Measurements from ENCODE around the gene MAB21L4.

GRCh38 chr2:240868286-240869108, 27.5 kb downstream of the MAB21L4 start, which contains the start of gene AGXT:
- TF ChIP-seq POLR2A (IDR thresholded peaks at IDR 0.05; ENCODE audit: extremely low read depth, insufficient read length) (no peak), CTCF (IDR thresholded peaks at IDR 0.05; ENCODE audit: low read depth, low read length) (no peak)
